CD14-positive monocyte (primary cell): Measurements from ENCODE around the gene PIP4K2A. TPM values are rescaled to one million over a fixed set of nuclear protein-coding genes. Genes with fewer than 3 reads are reported as not detected.

Source experiments
- DNase-seq, 3 donors: peaks; one replicate each; pipeline ENCODE4 v3.0.0-alpha.2; 2011 to 2022
- H2AFZ ChIP-seq: 2 replicates; pipeline ENCODE4 v1.6.0; 2012; ENCODE audit warnings: mild to moderate bottlenecking, low read depth, low read length, inconsistent platforms; ENCODE audit not compliant: insufficient read depth, poor library complexity, severe bottlenecking
- H3K27ac ChIP-seq, 2 donors: 1 replicate in 1 of 2; 2 replicates in 1 of 2; pipeline ENCODE4 v1.5.1; 2012 to 2013; ENCODE audit warnings: low read length in 2 of 2, control low read depth in 1 of 2, inconsistent platforms in 1 of 2, low read depth in 1 of 2, mild to moderate bottlenecking in 1 of 2
- H3K27me3 ChIP-seq, 2 donors: one replicate each; pipeline versions ENCODE4 v1.6.0 to v1.6.1; 2011 to 2013; ENCODE audit warnings: low read length in 2 of 2; ENCODE audit not compliant: control insufficient read depth in 2 of 2, insufficient read depth in 2 of 2
- H3K36me3 ChIP-seq, 2 donors: replicated peaks in 1 of 2; 1 replicate in 1 of 2; 2 replicates in 1 of 2; pipeline versions ENCODE4 v1.5.1 to v1.6.1; 2012 to 2013; ENCODE audit warnings: low read length in 2 of 2, control low read depth in 1 of 2, inconsistent platforms in 1 of 2, mild to moderate bottlenecking in 1 of 2; ENCODE audit not compliant: insufficient read depth in 2 of 2, control insufficient read depth in 1 of 2
- H3K4me1 ChIP-seq, 2 donors: 1 replicate in 1 of 2; 2 replicates in 1 of 2; pipeline versions ENCODE4 v1.5.1 to v1.6.1; 2012 to 2013; ENCODE audit warnings: low read length in 2 of 2, control low read depth in 1 of 2, inconsistent platforms in 1 of 2, mild to moderate bottlenecking in 1 of 2, moderate library complexity in 1 of 2; ENCODE audit not compliant: insufficient read depth in 2 of 2, control insufficient read depth in 1 of 2
- H3K4me2 ChIP-seq: replicated peaks from 2 replicates; pipeline ENCODE3; 2012; ENCODE audit warnings: low read length, moderate library complexity, mild to moderate bottlenecking; ENCODE audit not compliant: poor library complexity, severe bottlenecking; ENCODE audit errors: extremely low read depth
- H3K4me3 ChIP-seq, 3 experiments: fragments of 200-600 bp in 1 of 3; sonication (generic) in 1 of 3; replicated peaks in 1 of 3; 1 replicate in 2 of 3; 2 replicates in 1 of 3; pipeline ENCODE4 v1.5.1; 2011 to 2013; ENCODE audit warnings: low read length in 3 of 3, mild to moderate bottlenecking in 3 of 3, control low read depth in 2 of 3, low read depth in 2 of 3, inconsistent platforms in 1 of 3, moderate library complexity in 1 of 3
- H3K79me2 ChIP-seq: 2 replicates; pipeline ENCODE4 v1.6.0; 2012; ENCODE audit warnings: mild to moderate bottlenecking, control low read depth, inconsistent platforms, low read length, moderate library complexity; ENCODE audit not compliant: insufficient read depth
- H3K9ac ChIP-seq: 2 replicates; pipeline ENCODE4 v1.6.0; 2017; ENCODE audit warnings: low read length, mild to moderate bottlenecking; ENCODE audit not compliant: insufficient read depth, poor library complexity, severe bottlenecking
- H3K9me3 ChIP-seq, 2 donors: replicated peaks in 1 of 2; 1 replicate in 1 of 2; 2 replicates in 1 of 2; pipeline versions ENCODE4 v1.5.1 to v1.6.1; 2012 to 2013; ENCODE audit warnings: low read length in 2 of 2, control low read depth in 1 of 2; ENCODE audit not compliant: control insufficient read depth in 1 of 2, insufficient read depth in 1 of 2
- H4K20me1 ChIP-seq: 2 replicates; pipeline ENCODE4 v1.6.0; 2012; ENCODE audit warnings: mild to moderate bottlenecking, low read length, control low read depth, moderate library complexity; ENCODE audit not compliant: insufficient read depth
- H3K27ac Mint-ChIP-seq, 7 donors: one replicate each; pipeline ENCODE4 v1.8.0; 2020; ENCODE audit warnings: mild to moderate bottlenecking in 7 of 7, mixed read lengths in 7 of 7, moderate library complexity in 6 of 7, inconsistent platforms in 2 of 7
- H3K27me3 Mint-ChIP-seq, 3 donors: one replicate each; pipeline ENCODE4 v1.8.0; 2021 to 2022; ENCODE audit warnings: low read depth in 3 of 3, mild to moderate bottlenecking in 3 of 3, mixed read lengths in 3 of 3, moderate library complexity in 3 of 3, inconsistent platforms in 1 of 3
- H3K36me3 Mint-ChIP-seq, 2 donors: one replicate each; pipeline ENCODE4 v1.8.0; 2020; ENCODE audit warnings: mixed read lengths in 2 of 2, inconsistent platforms in 1 of 2, mild to moderate bottlenecking in 1 of 2
- H3K4me1 Mint-ChIP-seq: one replicate; pipeline ENCODE4 v1.8.0; 2020; ENCODE audit warnings: mild to moderate bottlenecking, mixed read lengths
- H3K4me3 Mint-ChIP-seq, 2 donors: one replicate each; pipeline ENCODE4 v1.8.0; 2020; ENCODE audit warnings: mild to moderate bottlenecking in 2 of 2, mixed read lengths in 2 of 2, moderate library complexity in 1 of 2
- H3K9me3 Mint-ChIP-seq, 7 donors: one replicate each; pipeline ENCODE4 v1.8.0; 2020 to 2022; ENCODE audit warnings: mixed read lengths in 7 of 7, mild to moderate bottlenecking in 6 of 7, moderate library complexity in 6 of 7, inconsistent platforms in 2 of 7
- WGBS: methylation state at CpG from one replicate; pipeline ENCODE4 v1.1.5; 2013; ENCODE audit warnings: missing lambda C conversion rate; ENCODE audit not compliant: insufficient coverage; 5-methylcytosine and 5-hydroxymethylcytosine counted together
- intact Hi-C, 2 donors: fragments of 100-400 bp; cut with micrococcal nuclease; formaldehyde crosslinking; loops; one replicate each; pipeline versions ENCODE4 v1.15.0 to v1.15.1; 2023
- polyA plus RNA-seq, 3 donors: library from polyadenylated mRNA; depleted of rRNA in 1 of 3; unstranded in 2 of 3; stranded (reverse) in 1 of 3; fragments of 300-500 nt in 2 of 3; fragments of >200 nt in 1 of 3; fragmentation: Illumina TruSeq in 2 of 3; gene quantifications; 1 replicate in 2 of 3; 2 replicates in 1 of 3; pipeline ENCODE4 v1.2.3, GENCODE V29; 2012 to 2021
- TF ChIP-seq, protein P1 (sequence below): fragments of 200-600 bp; IDR thresholded peaks from one replicate; pipeline ENCODE4 v1.8.0; 2022; ENCODE audit warnings: antibody characterized with exemption, mild to moderate bottlenecking

The PIP4K2A gene
- polyA plus RNA-seq, 3 donors: 9.7 to 33.7 (median 16.6) TPM

DNA sequence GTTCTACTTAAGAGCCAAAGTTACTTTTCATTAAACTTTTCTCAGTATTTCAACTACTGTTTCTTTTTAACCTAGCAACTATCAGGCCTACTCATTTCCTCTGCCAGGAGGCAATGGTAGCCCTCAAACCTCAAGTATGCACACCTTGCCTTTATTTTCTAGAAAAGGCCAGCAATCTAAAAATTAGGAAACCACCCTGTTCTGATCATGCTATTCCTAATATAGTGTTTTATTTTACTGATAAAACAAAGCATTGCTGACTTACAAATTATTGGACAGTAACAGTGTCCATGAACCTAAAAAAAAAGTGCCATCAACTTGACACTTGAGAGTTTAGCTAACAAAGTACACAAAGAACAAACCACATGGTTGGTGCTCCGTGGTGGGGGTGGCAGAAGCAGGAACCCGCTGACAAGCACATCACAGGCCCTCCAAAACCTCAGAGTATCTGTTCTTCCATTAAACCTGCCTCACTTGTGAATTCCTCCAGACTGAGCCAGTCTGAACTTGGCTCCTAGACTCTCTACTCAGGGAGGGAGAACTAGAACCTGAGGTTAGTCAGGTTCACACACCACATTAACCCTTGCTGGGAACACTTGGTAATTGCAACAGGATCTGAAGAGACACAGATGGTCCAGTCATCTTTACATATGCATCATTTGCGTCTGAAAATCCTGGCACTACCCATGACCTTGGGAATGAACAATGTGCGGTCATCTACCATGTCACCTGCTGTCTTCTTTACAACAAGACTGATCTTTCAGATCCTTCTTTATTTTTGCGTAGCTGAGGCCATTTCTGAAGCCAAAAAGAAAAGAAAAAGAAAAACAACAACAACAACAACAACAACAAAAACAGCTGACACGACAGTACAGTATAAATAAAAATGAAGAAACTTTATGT, 31.9 kb downstream of the PIP4K2A start:
- Histone ChIP-seq H3K27me3 (no peaks in the 10 kb centered on the region), H3K9me3 (no peaks in the 10 kb centered on the region), H3K4me3 (no peak overlapping the region), H3K9ac (no peak overlapping the region), H3K4me2 (no peak overlapping the region), H3K4me1 (peaks cover 29 to 32% of the 10 kb centered on the region in 2 donors), H2AFZ (no peak overlapping the region), H3K36me3 (peaks cover 0 to 7% of the 10 kb centered on the region in 2 donors), H4K20me1 (peaks cover 96% of the 10 kb centered on the region), H3K79me2 (peaks cover 100% of the 10 kb centered on the region), H3K27ac (peak overlapping the region in 1 of 2 donors; percentile 39)
- Mint-ChIP-seq H3K27me3 (peaks cover 0 to 2% (median 0%) of the 10 kb centered on the region in 3 donors), H3K27ac (peak overlapping the region; percentile 12 to 88 (median 30)), H3K9me3 (no peaks in the 10 kb centered on the region), H3K4me1 (peaks cover 42% of the 10 kb centered on the region), H3K4me3 (no peak overlapping the region), H3K36me3 (peaks cover 12 to 14% of the 10 kb centered on the region in 2 donors)
- TF ChIP-seq, protein P1, sequence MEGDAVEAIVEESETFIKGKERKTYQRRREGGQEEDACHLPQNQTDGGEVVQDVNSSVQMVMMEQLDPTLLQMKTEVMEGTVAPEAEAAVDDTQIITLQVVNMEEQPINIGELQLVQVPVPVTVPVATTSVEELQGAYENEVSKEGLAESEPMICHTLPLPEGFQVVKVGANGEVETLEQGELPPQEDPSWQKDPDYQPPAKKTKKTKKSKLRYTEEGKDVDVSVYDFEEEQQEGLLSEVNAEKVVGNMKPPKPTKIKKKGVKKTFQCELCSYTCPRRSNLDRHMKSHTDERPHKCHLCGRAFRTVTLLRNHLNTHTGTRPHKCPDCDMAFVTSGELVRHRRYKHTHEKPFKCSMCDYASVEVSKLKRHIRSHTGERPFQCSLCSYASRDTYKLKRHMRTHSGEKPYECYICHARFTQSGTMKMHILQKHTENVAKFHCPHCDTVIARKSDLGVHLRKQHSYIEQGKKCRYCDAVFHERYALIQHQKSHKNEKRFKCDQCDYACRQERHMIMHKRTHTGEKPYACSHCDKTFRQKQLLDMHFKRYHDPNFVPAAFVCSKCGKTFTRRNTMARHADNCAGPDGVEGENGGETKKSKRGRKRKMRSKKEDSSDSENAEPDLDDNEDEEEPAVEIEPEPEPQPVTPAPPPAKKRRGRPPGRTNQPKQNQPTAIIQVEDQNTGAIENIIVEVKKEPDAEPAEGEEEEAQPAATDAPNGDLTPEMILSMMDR: no peak
- intact Hi-C loops: no loop called here
- 57% methylated on average over 4 of the region's 6 CpGs for WGBS
- DNase-seq: peak in 1 of 3 donors; percentile 13

DNA sequence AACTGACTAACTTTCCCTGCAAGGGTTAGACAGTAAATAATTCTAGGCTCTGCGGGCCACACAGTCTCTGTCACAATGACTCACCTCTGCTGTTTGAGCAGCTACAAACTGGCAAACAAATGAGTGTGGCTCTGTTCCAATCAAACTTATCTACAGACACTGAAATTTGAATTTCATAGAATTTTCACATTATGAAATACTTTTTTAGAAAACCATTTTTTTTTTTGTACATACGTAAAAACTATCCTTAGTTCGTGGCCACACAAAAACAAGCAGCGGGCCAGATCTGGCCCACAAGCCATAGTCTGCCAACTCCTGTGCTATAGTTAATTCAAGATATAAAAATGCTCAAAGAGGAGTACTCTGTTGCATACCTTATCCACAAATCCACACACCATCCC, 32.6 kb downstream of the PIP4K2A start:
- peak; percentile 6 to 56 (median 9) for DNase-seq
- Histone ChIP-seq H3K4me2 (no peak overlapping the region), H3K36me3 (peaks cover 0 to 7% of the 10 kb centered on the region in 2 donors), H3K9ac (no peak overlapping the region), H3K4me3 (no peak overlapping the region), H4K20me1 (peaks cover 96% of the 10 kb centered on the region), H3K27me3 (no peaks in the 10 kb centered on the region), H3K79me2 (peaks cover 100% of the 10 kb centered on the region), H3K27ac (no peak overlapping the region), H3K9me3 (no peaks in the 10 kb centered on the region), H3K4me1 (peaks cover 29 to 32% of the 10 kb centered on the region in 2 donors), H2AFZ (no peak overlapping the region)
- intact Hi-C loops: no loop called here
- Mint-ChIP-seq H3K9me3 (no peaks in the 10 kb centered on the region), H3K27ac (peak overlapping the region in 1 of 7 donors; percentile 88), H3K27me3 (peaks cover 0 to 2% (median 0%) of the 10 kb centered on the region in 3 donors), H3K4me1 (peaks cover 43% of the 10 kb centered on the region), H3K36me3 (peaks cover 10% of the 10 kb centered on the region in 2 donors), H3K4me3 (no peak overlapping the region)
- WGBS: 40% methylated on average over 1 of the region's 4 CpGs
- TF ChIP-seq, protein P1: no peak
